Measurements from ENCODE around the gene MEGF9. TPM values are rescaled to one million over a fixed set of nuclear protein-coding genes. Genes with fewer than 3 reads are reported as not detected.

MEGF9 gene
- total and polyA plus RNA-seq, 2 of the 13 experiments (the other 11 are each of a cell fraction or from before 2014, with no cell fraction given) = 3.1 to 3.3 TPM

DNA sequence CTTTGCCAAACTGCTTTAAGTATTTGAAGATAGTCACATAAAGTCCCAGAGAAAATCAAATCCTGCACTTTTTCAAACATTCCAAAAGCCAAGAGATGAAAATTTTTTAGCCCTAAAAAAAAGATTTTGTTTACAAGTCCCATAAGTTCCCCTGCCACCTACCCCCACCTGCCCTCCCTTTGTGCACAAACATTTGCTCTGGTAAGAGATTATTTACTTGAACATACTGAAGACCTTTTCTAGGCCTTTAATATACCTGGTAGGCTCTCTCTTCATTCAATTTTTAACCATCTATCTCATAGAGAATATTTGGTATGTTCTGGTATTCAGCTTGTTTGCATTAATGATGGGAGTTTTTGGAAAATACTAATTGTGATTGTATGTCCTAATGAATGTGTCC, 50.3 kb downstream of the MEGF9 start:
- ATAC-seq (no peak), DNase-seq (ENCODE audit: low spot score) (no peak), FAIRE-seq (no peak)
- H3K27ac ChIP-seq (ENCODE audit: extremely low read length, insufficient read depth, low read length) = no peak overlapping the region
- no peaks in the 10 kb centered on the region for H4K20me1 ChIP-seq (ENCODE audit: insufficient read depth, low read length)
- H3K79me2 ChIP-seq (ENCODE audit: insufficient read depth, low read length) = no peaks in the 10 kb centered on the region
- no TSS peak for BruUV-seq (replicated peaks)
- in situ Hi-C loops (cut with HindIII; ENCODE audit: extremely low pct_ligation_motif_present, low pct_unique_long_range_greater_than_20kb) (no loop called here), intact Hi-C loops (cut with micrococcal nuclease; ENCODE audit: unreplicated experiment) (no loop called here)
- no peak overlapping the region for H3K9ac ChIP-seq (ENCODE audit: insufficient read depth, low read depth, low read length)
- no peaks in the 10 kb centered on the region for H3K36me3 ChIP-seq (replicated peaks in 1 of 2; ENCODE audit: control insufficient read depth in 1 of 2, insufficient read depth in 2 of 2, low read length in 2 of 2)
- H2AFZ ChIP-seq (ENCODE audit: low read length) = no peak overlapping the region
- POLR2A ChIA-PET = no interaction called here
- CTCF ChIA-PET (ENCODE audit: low intra/inter-chr PET ratio, low total read pairs) = no interaction called here
- H3K27me3 ChIP-seq (ENCODE audit: control insufficient read depth in 1 of 2, insufficient read depth in 2 of 2, low read length in 2 of 2) = no peaks in the 10 kb centered on the region
- TF ChIP-seq ZBTB42 (CRISPR knock-in tag; IDR thresholded peaks at IDR 0.05) = no peak
- no peak for TF ChIP-seq GATAD2A (CRISPR knock-in tag; IDR thresholded peaks at IDR 0.05)
- TF ChIP-seq ZNF530 (CRISPR knock-in tag; IDR thresholded peaks at IDR 0.05; ENCODE audit: low read depth) = no peak
- TF ChIP-seq, protein P1, sequence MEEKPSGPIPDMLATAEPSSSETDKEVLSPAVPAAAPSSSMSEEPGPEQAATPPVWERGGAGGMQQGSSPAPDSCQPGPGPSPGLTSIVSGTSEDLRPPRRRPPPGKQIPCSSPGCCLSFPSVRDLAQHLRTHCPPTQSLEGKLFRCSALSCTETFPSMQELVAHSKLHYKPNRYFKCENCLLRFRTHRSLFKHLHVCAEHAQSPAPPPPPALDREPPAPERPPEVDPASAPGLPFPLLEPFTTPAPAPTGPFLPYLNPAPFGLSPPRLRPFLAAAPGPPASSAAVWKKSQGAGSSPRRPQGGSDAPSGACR (CRISPR knock-in tag; IDR thresholded peaks at IDR 0.05) = no peak
- no peak for TF ChIP-seq CHD2 (IDR thresholded peaks at IDR 0.05; ENCODE audit: low read depth, low read length)
- no peak for TF ChIP-seq ZNF792 (CRISPR knock-in tag; IDR thresholded peaks at IDR 0.05)
- no peak for TF ChIP-seq SP5 (CRISPR knock-in tag; IDR thresholded peaks at IDR 0.05; ENCODE audit: borderline replicate concordance, low read depth)
- TF ChIP-seq CENPT (CRISPR knock-in tag; IDR thresholded peaks at IDR 0.05; ENCODE audit: low read depth) = no peak
- H3K4me1 ChIP-seq (ENCODE audit: insufficient read depth, low read length) = peaks cover 28% of the 10 kb centered on the region
- no peak overlapping the region for H3K4me3 ChIP-seq (replicated peaks in 1 of 3; ENCODE audit: insufficient read depth in 1 of 3, low read depth in 2 of 3, low read length in 3 of 3)
- H3K4me2 ChIP-seq (ENCODE audit: low read depth, low read length) = no peak overlapping the region
- no peaks in the 10 kb centered on the region for H3K9me3 ChIP-seq (ENCODE audit: low read length)

DNA sequence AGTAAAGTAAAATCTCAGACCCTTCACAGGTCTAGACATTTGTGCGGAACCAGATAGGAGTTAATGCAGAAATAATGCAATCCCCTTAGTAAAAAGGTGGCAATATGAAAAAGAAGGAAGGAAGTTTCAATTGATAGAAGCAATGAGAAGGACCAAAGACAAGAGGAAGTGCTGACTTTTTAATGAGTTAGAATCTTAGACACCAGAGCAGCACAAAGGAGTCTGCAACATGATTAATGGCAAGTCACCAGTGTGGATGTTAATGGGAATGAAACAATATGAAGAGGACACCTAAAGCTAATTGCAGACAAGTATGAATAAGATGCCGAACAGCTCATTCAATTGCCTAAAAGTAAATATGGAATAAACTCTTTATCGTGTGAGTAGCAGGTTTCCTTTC, 50.9 kb downstream of the MEGF9 start:
- no peaks in the 10 kb centered on the region for H3K27me3 ChIP-seq (ENCODE audit: control insufficient read depth in 1 of 2, insufficient read depth in 2 of 2, low read length in 2 of 2)
- H3K36me3 ChIP-seq (replicated peaks in 1 of 2; ENCODE audit: control insufficient read depth in 1 of 2, insufficient read depth in 2 of 2, low read length in 2 of 2) = no peaks in the 10 kb centered on the region
- no peaks in the 10 kb centered on the region for H3K79me2 ChIP-seq (ENCODE audit: insufficient read depth, low read length)
- TF ChIP-seq ZSCAN12 (CRISPR knock-in tag; IDR thresholded peaks at IDR 0.05) (no peak), ATM (IDR thresholded peaks at IDR 0.05; ENCODE audit: borderline replicate concordance) (no peak), MIXL1 (CRISPR knock-in tag; IDR thresholded peaks at IDR 0.05) (no peak), FOXC1 (CRISPR knock-in tag; IDR thresholded peaks at IDR 0.05; ENCODE audit: borderline replicate concordance) (no peak), ZSCAN22 (CRISPR knock-in tag; IDR thresholded peaks at IDR 0.05) (no peak), THAP11 (CRISPR knock-in tag; IDR thresholded peaks at IDR 0.05) (no peak), HMG20B (CRISPR knock-in tag; conservative IDR thresholded peaks at IDR 0.05) (no peak), ZKSCAN1 (IDR thresholded peaks at IDR 0.05; ENCODE audit: low read length) (no peak), MED8 (CRISPR knock-in tag; IDR thresholded peaks at IDR 0.05; ENCODE audit: insufficient replicate concordance) (no peak), ZNF10 (CRISPR knock-in tag; IDR thresholded peaks at IDR 0.05; ENCODE audit: borderline replicate concordance, low read depth) (no peak), U2AF1 (optimal IDR thresholded peaks at IDR 0.05; ENCODE audit: low read depth, low read length) (no peak), REXO4 (CRISPR knock-in tag; IDR thresholded peaks at IDR 0.05; ENCODE audit: borderline replicate concordance) (no peak), GLI4 (CRISPR knock-in tag; IDR thresholded peaks at IDR 0.05; ENCODE audit: borderline replicate concordance) (no peak), RFXANK (CRISPR knock-in tag; IDR thresholded peaks at IDR 0.05) (no peak), ZNF230 (CRISPR knock-in tag; IDR thresholded peaks at IDR 0.05) (no peak), ZFP37 (CRISPR knock-in tag; IDR thresholded peaks at IDR 0.05; ENCODE audit: borderline replicate concordance) (no peak), ELF3 (CRISPR knock-in tag; IDR thresholded peaks at IDR 0.05) (no peak), ADNP (CRISPR knock-in tag; IDR thresholded peaks at IDR 0.05) (no peak)

More for the DNA sequence above, 50.9 kb downstream of the MEGF9 start:
- no TSS peak for BruUV-seq (replicated peaks)
- H3K4me1 ChIP-seq (ENCODE audit: insufficient read depth, low read length) = peaks cover 28% of the 10 kb centered on the region
- H3K9me3 ChIP-seq (ENCODE audit: low read length) = no peaks in the 10 kb centered on the region
- POLR2A ChIA-PET = no interaction called here
- DNase-seq (ENCODE audit: low spot score) (no peak), ATAC-seq (no peak), FAIRE-seq (no peak)
- no peak overlapping the region for H3K27ac ChIP-seq (ENCODE audit: extremely low read length, insufficient read depth, low read length)
- intact Hi-C loops (cut with micrococcal nuclease; ENCODE audit: unreplicated experiment) = no loop called here
- H3K4me2 ChIP-seq (ENCODE audit: low read depth, low read length) = no peak overlapping the region
- H3K4me3 ChIP-seq (replicated peaks in 1 of 3; ENCODE audit: insufficient read depth in 1 of 3, low read depth in 2 of 3, low read length in 3 of 3) = no peak overlapping the region
- no peak overlapping the region for H2AFZ ChIP-seq (ENCODE audit: low read length)
- H4K20me1 ChIP-seq (ENCODE audit: insufficient read depth, low read length) = no peaks in the 10 kb centered on the region
- WGBS (ENCODE audit: low lambda C conversion rate) = 91% methylated on average over 3 of the region's 3 CpGs
- no peak overlapping the region for H3K9ac ChIP-seq (ENCODE audit: insufficient read depth, low read depth, low read length)
- CTCF ChIA-PET (ENCODE audit: low intra/inter-chr PET ratio, low total read pairs) = no interaction called here
- in situ Hi-C loops (cut with HindIII; ENCODE audit: extremely low pct_ligation_motif_present, low pct_unique_long_range_greater_than_20kb) = no loop called here
